ENCODE measurements around the gene THAP4.

The THAP4 gene

DNA sequence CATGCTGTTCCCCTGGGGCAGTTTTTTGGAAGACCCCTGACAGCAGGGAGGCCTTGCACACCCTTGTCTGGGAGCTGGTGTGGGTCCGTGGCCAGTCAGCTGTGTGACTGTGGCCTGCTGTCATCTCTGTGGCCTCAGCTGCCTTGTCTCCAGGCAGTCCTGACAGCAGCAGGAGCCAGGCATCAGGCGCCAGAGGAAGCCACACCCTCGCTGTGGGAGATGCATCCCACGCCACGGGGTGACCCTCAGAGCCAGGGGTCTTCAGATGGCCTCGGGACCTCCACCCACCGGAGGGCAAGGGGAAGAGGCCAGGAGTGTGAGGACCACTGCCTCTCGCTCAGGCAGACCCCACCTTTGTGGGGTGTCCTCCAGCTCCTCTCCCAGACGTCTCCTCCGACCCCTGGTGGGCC lies 73.4 kb downstream of the THAP4 start:
- no peak for DNase-seq

DNA sequence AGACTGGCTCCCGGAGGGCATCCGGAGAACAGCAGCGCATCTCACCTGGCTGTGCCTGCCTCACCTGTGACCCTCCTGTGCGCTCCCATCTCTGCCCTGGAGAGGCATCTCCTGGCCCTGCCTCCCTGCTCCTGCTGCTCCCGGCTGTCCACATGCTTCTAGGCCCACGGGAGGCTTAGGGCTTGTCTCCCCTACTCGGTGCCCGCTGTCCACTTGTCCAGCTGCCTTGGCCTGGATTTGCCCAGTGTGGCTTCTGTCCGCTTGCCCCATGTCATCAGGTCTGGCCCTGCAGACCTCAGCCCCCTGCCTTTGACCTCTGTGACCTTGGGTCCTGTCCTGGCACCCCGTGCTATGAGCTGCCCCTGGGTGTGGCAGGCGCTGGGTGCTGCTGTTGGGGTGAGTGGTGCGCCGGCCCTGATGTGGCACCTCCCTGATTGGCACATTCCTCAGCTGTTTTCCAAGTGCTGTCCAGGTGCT lies 73.9 kb downstream of the THAP4 start:
- no peak for DNase-seq

DNA sequence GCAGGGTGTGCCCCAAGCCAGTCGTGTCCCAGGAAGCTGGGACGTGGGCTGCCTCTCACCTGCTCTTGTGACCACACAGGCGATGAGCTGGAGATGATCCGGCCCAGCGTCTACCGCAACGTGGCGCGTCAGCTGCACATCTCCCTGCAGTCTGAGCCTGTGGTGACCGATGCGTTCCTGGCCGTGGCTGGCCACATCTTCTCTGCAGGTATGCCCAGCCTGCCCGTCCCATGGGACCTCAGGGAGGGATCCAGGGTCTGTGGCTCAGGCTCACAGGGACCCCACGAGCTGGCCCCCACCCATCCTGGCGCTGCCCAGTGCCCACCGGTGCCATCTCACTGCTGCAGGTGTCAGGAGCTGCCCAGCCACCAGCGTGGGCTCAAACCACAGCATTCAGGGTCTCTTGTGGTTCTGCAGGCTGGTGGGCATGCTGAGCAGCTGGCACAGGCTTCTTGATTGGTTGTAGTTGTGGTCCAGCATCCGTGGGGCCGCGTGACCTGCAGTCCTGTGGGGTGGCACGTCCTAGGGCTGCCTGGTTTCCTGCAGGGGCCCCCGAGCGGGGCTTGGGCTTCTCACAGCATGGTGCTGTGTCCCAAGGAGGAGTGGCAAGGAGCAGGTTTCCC lies 74.6 kb downstream of the THAP4 start:
- DNase-seq, result no peak

DNA sequence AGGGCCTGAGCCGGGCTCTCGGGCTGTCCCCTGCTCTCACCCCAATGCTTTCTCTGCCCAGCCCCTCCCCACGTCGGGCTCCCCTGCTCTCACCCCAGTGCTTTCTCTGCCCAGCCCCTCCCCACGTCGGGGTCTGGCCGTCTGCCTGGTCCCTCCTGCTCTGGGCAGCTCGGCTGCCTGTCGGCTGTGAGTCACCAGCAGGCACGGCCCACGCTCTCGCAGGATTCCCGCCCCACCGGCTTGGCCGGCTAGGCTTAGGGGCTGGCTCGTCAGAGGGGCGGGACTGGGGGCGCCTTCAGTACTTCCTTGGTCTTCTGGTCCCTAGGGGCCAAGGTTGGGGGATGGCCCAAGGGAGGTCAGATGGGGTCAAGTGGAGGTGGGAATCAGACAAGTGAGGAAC lies 75.1 kb downstream of the THAP4 start:
- DNase-seq, result peak in 10 of 14 donors; percentile 25 to 85 (median 36)

DNA sequence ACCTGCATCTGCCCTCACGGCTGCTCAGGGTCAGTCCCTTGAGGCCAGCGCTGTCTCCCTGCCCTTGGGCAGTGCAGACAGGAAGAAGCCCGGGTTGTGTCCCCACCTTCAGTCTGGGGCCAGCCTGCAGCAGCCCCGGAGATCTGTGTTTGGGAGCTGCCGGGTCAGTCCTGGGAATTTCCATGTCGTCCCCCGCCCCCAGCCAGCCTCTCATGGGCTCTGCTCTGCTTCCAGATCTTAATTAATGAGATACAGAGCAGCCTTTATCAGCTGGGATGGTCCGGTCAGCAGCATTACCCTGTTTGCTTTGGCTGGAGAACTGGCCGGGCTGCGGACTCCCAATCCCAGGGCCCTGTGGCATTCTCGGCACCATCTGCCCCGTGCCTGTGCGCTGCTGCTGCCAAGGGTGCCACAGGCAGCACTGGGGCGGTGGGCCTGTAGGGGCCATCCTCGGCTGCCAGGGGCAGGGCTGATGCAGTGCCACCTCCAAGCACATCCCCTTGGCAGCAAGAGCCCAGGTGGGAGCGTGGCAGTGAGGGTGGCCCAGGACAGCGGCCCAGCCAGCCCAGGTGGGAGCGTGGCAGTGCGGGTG lies 76.0 kb downstream of the THAP4 start:
- DNase-seq, result peak in 5 of 14 donors; percentile 18 to 66 (median 47)

DNA sequence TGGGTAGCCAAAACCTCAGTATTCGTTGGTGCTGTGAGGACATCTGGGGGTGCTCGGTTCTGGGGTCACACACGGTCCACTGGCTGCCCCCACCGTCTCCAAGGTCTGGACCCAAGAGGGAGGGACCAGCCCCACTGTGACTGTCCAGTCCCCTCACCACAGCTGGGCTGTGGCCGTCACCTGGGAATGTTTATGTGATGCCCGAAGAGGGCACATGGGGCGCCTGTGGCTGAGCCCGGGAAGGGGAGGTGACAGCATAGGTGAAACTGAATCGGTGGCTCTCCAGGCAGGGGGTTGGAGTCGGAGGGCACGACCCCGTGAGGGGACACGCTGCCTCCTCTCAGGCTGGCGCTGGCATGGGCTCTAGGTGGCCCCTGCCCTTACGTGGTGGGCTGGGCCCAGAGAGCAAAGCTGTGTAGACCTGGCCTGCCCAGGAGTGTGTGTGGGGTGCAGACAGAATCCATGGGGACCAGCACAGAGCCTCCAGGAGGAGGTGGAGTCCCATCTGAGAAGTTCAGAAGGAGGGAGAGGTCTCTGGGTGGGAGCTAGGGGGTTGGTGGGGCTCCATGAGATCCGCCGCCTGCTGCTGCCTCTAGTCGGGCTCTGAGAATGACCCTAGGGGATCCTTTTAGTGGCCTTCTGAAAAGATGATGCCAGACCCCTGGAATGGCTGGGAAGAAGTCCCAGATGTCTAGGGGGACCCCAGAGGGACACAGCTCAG lies 76.6 kb downstream of the THAP4 start:
- peak in 1 of 14 donors; percentile 66 for DNase-seq

DNA sequence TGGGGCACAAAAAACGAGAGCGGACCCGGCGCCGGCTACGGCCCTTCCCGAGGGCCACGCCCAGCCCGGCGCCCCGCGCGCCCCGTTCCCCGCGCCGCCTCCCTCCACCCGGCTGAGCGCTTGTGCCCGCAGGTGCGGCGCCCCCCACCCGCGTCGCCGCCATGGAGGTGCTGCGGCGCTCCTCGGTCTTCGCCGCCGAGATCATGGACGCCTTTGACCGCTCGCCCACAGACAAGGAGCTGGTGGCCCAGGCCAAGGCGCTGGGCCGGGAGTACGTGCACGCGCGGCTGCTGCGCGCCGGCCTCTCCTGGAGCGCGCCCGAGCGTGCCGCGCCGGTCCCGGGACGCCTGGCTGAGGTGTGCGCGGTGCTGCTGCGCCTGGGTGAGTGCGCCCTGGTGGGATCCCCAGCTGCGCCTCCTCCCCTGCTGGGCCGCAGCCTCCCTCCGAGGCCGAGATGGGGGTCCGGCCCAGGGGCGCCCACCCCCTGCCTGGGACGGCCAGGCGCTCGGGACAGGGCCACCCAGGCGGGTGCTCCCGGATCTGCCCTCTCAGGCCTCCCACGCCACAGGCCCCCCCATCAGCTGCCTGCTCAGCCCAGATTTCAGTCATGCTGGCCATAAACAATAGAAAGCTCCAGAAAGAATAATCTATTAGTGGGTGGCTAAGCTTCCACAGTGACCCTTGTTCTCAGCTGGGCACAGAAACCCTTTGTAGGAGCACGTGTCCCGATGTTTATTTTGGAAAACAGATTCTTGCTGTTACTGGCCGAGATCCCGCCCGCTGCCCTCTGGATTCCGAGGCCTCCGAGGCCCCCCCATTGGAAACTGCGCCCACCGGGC lies 77.4 kb downstream of the THAP4 start:
- peak in 12 of 14 donors; percentile 42 to 88 (median 74) for DNase-seq

DNA sequence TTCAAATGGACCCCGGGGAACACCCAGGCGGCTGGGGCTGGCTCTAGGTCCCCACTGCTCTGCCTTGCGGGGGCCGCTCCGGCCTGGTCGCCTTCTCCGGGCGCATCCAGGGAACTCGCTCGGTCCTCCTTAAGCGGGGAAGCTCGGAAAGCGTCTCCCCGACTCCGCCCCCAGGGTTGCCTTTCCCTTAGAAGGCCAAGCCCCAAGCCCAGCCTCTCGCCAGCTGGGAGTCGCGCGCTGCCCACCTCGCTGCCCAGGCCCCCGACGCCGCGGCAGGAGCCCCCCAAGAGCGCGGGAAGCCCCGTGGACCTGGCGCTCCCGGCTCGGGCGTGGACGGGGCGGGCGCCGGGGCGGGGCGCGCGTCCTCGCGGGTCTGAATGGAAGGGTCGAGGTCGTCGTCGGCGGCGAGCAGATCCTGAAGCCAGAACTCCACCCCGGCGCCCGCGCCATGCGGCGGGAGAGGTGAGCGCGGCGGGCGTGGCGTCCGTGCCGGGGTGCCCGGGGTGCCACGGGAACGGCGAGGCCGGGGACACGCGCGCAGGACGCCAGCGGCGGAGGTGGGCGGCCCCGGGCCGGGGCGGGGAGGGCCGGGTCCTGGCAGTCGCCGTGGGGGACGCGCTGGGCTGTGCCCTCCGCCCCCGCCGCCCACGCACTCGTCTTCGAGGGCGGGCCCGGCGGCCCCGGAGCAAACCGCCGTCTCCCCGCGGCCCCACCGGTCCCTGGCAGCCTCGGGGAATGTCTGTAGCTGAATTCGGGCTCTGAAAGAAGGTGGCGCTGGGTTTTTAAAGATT lies 78.2 kb downstream of the THAP4 start, which contains the start of gene BOK:
TSS of gene BOK (plus strand) at position 214 of the 791 bp plus-strand sequence. CDS start 739 bp downstream, outside the sequence.
- DNase-seq, result peak in 13 of 14 donors; percentile 17 to 70 (median 40)

DNA sequence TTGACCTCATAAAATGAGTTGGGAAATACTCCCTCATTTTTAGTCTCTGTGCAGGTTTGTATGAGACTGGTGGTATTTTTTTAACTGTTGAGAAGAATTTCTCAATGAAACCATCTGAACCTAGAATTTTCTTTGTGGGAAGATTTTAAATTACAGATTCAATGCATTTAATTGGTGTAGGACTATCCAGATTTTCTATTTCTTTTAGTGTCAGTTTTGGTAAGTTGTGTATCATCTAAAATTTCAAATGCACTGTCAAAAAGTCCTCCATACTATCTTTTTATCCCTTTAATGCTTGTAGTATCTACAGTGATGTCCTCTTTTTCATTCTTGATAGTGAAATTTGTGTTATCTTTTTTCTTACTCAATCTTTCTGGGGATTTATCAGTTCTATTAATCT lies 80.2 kb downstream of the THAP4 start:
- DNase-seq, result no peak

DNA sequence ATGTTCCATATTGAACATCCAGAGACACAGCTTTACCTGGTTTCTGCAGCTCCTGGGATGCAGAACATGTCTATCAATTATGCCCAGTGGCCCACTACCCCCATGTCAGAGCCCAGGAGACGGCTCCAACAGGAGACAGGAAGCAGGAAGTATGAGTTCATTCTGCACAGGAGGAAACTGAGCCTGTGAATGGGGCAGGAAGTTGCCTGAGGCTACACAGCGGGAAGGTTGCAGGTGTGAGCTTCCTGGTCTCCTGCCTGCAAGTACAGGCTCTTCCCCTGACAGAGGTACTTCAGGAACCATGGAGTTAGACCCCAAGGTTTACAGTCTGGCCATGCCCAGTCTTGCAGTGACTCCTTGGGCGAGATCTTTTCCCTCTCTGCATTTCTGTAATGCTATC lies 81.2 kb downstream of the THAP4 start:
- DNase-seq, result no peak

DNA sequence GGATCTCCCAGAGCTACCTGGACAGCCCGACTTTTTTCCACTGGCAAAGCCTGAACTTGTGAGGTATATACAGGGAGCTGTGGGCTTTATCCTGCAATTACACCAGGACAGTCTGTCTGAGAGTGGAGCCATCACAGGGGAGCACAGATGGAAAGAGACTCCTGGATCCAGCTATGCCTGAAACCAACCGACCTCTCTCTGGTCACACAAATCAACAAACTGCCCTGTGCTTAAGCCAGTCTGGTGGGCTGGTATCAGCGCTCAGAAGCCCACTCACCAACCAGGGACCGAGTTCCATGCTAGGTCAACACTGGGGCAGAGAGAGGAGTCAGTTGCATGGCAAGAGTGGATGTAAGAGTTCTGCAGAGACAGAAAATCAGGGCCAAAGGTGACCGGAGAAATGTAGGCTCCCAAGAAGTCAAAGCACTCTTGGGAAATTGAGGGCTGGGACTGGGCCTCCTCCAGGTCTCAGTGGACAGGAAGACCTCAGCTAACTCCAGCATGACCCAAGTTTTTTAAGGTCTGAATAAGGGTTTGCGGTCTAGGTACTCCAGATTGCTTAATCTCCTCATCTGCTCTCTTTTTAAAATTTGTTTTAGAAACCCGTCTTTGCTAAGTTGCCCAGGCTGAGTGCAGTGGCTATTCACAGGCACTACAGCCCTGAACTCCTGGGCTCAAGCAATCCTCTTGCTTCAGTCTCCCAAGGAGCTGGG lies 82.2 kb downstream of the THAP4 start:
- no peak for DNase-seq

DNA sequence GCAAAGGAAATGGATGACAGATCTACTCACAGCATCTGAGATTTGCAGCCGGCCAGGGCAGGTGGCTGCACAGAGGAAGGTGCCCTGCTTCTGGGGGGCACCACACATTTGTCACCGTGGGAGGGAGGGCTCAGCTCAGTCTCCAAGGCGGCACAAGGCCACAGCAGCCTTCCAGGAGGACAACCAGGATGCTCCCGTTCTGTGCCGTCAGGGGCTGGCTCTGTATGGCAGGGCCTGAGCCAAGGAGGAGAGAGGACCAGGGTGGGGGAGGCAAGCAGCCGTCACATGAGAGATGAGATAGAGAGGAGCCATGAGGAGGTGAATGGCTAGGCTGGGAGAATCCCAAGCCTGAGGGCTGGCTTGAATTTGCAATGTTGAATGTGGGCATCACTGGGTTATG lies 83.0 kb downstream of the THAP4 start:
- no peak for DNase-seq

DNA sequence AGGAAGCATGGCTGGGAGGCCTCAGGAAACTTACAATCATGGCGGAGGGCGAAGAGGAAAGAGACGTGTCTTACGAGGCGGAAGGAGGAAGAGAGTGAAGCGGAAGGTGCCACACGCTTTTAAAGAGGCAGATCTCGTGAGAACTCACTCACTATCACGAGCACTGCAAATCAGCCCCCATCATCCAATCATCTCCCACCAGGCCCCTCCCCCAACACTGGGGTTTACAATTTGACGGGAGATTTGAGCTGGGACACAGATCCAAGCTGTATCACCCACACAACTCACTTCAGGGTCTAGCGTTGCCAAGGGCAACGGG lies 83.5 kb downstream of the THAP4 start:
- DNase-seq, result no peak

DNA sequence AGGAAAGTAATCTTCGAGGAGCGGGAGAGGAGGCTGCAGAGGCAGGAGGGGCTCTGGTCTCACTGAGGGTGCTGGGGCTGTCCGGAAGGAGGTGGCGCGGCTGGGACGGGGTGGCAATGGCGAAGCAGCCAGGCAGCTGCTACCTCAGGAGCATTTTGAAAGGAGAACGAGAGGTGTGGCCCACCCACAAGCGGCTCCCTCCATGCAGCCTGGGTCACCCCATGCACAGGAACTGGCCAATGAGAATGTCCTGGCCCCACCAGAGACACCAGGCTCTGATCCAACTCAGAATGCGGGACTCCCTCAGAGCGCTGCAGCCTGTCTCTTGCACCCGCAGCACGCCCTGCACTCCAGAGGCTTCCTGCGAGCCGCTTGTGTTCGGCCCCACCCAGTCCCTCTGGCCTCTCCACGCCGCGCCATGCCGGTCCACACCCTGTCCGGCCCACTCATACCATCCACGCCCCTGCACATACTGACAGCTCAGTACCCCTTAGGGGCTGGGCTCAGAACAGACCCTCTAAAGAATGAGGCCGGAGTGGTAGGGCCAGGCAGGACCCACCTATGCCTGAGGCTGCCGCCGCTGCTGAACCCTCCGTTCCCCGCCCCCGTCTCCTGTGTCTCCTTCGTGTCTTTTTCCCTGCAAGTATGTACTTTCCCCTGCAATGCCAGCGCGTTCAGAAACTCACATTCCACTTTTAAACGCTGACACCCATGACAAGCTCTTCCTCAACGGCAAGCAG lies 84.8 kb downstream of the THAP4 start:
- DNase-seq, result no peak

DNA sequence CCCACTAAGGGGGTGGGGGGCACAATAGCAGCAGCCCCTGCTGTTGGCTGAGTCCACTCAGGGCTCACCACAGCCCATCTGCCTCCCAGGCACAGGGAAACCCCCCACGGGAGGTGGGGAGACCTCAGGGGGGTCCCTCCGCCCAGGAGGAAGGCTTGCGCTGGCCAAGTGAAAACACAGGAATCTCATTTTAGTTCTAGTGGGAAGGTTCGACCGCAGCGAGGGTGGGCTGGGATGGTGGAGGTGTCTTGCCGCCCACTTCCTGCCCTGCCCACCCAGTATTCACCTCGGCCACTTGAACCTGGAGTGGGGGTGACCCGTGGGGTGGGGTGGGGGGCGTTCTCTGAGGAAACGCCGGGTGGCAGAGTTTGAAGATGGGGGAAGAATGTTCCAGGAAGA lies 85.4 kb downstream of the THAP4 start:
- DNase-seq, result no peak

DNA sequence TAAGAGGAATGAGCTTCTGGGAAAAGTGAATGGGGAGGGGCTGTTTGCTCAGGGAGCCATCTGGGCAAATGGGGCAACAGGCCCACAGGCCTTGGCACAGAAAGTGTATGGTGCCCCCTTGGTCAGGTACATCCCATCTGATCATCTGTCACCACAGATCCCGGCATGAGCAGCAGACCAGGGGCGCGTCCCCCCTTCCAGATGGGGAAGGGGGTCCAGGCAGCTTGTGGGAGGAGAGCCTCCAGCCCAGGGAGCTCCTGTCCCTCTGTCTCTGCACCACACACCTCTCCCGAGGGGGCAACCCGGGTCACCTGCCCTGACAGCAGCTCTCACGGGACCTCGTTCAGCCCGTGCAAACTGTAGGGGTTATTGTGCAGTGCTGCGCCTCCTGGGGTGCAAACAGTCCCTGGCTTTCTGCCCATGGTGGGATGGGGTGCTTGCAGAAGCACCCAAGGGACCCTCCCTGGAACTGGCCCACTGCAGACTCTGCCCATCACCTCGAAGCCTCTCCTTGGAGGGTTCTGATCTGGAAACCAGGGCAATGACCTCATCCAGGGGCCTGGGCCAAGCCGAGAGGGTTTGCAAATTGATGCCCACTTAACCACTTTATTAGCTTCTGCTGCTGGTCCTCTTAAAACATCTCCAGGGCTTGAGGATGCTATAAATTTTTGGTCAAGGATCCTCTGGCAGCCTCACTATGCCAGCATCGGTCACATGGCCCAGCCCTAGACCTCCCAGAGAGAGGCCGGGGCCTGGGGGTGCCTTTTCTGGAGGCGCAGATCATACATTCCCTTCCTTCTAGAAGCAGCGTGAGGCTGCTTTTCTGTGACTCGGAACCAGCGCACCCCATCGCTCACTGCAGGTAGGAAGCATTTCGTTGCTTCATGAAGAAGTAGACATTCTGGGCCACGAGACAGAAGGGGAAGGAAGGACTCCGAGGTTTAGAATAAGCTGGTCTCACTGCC lies 86.1 kb downstream of the THAP4 start:
- DNase-seq, result no peak

DNA sequence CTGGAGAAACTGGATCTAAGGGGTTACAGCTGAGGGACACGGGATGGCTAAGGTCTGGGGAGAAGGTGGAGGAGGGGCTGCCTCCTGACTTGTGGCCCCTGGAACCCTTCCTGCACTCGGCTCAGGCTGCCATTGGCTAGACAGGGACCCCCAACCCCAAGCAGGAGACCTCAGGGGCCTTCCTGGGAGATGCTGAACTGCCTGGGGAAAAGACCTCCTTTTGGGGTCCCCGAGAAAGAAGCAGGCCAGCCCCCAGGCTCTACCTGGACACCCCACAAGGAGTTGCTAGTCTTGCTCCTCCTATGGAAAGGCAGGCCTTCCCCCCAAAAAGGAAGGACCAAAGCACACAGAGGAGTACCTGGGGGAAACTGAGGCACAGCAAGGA lies 88.5 kb downstream of the THAP4 start:
- no peak for DNase-seq

DNA sequence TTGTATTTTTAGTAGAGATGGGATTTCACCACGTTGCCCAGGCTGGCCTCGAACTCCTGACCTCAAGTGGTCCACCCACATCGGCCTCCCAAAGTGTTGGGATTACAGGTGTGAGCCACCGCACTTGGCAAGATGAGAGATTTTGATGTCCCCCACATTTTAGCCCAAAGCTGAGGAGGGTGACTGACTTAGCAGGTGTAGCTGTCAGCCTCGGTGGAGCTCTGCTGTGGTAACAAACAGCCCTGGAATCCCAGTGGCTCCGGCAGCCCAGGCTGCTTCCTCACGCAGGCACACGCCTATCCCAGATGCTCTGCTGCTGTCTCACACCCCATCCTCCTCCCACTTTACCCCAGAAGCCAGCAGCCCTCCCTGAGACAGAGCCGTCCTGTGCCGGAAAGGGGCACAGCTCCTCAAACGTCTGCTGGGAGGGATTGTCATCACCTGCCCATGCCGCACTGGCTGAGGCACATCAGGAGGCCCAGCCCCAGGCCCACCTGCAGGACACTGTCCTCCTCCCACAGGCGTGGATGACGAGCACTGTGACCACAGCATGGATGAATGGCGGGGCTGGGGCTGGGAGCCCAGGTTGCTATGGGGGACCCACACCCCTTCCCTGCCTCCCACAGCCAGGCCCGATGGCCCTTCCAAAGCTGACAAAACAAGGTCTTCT lies 89.0 kb downstream of the THAP4 start:
- no peak for DNase-seq

All from C1 segment of cervical spinal cord (tissue), 14 donors.